Sigmoid colon (tissue), 7 donors: Measurements from ENCODE around the gene CA9. TPM values are rescaled to one million over a fixed set of nuclear protein-coding genes. Genes with fewer than 3 reads are reported as not detected.

Experiments
- DNase-seq: peaks from one replicate; pipeline ENCODE4 v3.0.0-alpha.2; 2019
- H3K27ac ChIP-seq, 4 donors: fragments of 200-600 bp; sonication (generic); one replicate each; pipeline ENCODE4 v1.5.1; 2016 to 2019; ENCODE audit warnings: mild to moderate bottlenecking in 1 of 4
- H3K27me3 ChIP-seq, 3 donors: fragments of 200-600 bp; sonication (generic); one replicate each; pipeline ENCODE4 v1.5.1; 2019; ENCODE audit warnings: mild to moderate bottlenecking in 1 of 3
- H3K36me3 ChIP-seq, 4 donors: fragments of 200-600 bp; sonication (generic); one replicate each; pipeline ENCODE4 v1.5.1; 2016 to 2019
- H3K4me1 ChIP-seq, 4 donors: fragments of 200-600 bp; sonication (generic); one replicate each; pipeline ENCODE4 v1.5.1; 2017 to 2019
- H3K4me3 ChIP-seq, 4 donors: fragments of 200-600 bp; sonication (generic); one replicate each; pipeline ENCODE4 v1.5.1; 2017 to 2019; ENCODE audit warnings: mild to moderate bottlenecking in 2 of 4, moderate library complexity in 1 of 4
- H3K9me3 ChIP-seq, 4 donors: fragments of 200-600 bp in 3 of 4; sonication (generic) in 3 of 4; one replicate each; pipeline versions ENCODE4 v1.5.1 to v1.6.1; 2013 to 2019
- CTCF ChIP-seq, 4 experiments: fragments of 450-650 bp in 3 of 4; fragments of 200-600 bp in 1 of 4; IDR thresholded peaks; one replicate each; pipeline ENCODE4 v1.5.1; 2016 to 2019; ENCODE audit warnings: antibody characterized with exemption in 4 of 4, mild to moderate bottlenecking in 3 of 4, moderate library complexity in 2 of 4
- EP300 ChIP-seq, 4 donors: sonication (generic); formaldehyde crosslinking; IDR thresholded peaks; one replicate each; pipeline ENCODE4 v1.6.1; 2017; ENCODE audit warnings: antibody characterized with exemption in 4 of 4
- POLR2A ChIP-seq, 2 donors: fragments of 450-650 bp; IDR thresholded peaks; one replicate each; pipeline ENCODE4 v1.6.1; 2016; ENCODE audit warnings: antibody characterized with exemption in 2 of 2, mild to moderate bottlenecking in 2 of 2, moderate library complexity in 2 of 2
- POLR2AphosphoS5 ChIP-seq, 4 donors: sonication (generic); formaldehyde crosslinking; IDR thresholded peaks; one replicate each; pipeline ENCODE4 v1.6.1; 2017; ENCODE audit warnings: antibody characterized with exemption in 4 of 4
- WGBS, 2 donors: extraction: QIAGEN DNeasy Blood & Tissue Kit; methylation state at CpG; one replicate each; pipeline ENCODE4 v1.1.7; 2013; 5-methylcytosine and 5-hydroxymethylcytosine counted together
- intact Hi-C: fragments of 100-400 bp; cut with DNase I; formaldehyde crosslinking; loops from one replicate; pipeline ENCODE4 v1.15.1; 2023
- polyA plus RNA-seq, 3 donors: library from polyadenylated mRNA; stranded (reverse); fragments of 200-250 nt; gene quantifications; one replicate each; pipeline ENCODE4 v1.2.3, GENCODE V29; 2013
- total RNA-seq, 4 donors: library from RNA; depleted of rRNA; stranded (reverse); fragments of >200 nt; gene quantifications; one replicate each; pipeline ENCODE4 v1.1.0, GENCODE V29; 2016
- donor health status: healthy with polysubstance abuse.
- donor health status: Bipolar disorder and iron deficiency.
- donor health status: healthy.

CA9 gene
- total and polyA plus RNA-seq, 7 donors: 0.33 to 1.7 (median 0.71) TPM; not detected in 4

GRCh38 chr9:35661756-35662350 lies 11.9 kb upstream of the CA9 start:
- peak overlapping the region; percentile 97 to 98 (median 98) for H3K27ac ChIP-seq
- DNase-seq: no peak
- H3K4me1 ChIP-seq: peaks cover 0 to 71% (median 63%) of the 10 kb centered on the region in 4 donors
- H3K9me3 ChIP-seq: no peaks in the 10 kb centered on the region
- no peak for TF ChIP-seq EP300 (IDR thresholded peaks at IDR 0.05)
- TF ChIP-seq CTCF (IDR thresholded peaks at IDR 0.05): no peak
- peak in 1 of 4 donors; percentile 20 for TF ChIP-seq POLR2AphosphoS5 (IDR thresholded peaks at IDR 0.05)
- no peak for TF ChIP-seq POLR2A (IDR thresholded peaks at IDR 0.05)
- intact Hi-C loops: no loop called here
- H3K27me3 ChIP-seq: no peaks in the 10 kb centered on the region
- H3K4me3 ChIP-seq: no peak overlapping the region
- H3K36me3 ChIP-seq: peaks cover 0 to 13% (median 10%) of the 10 kb centered on the region in 4 donors
- whole genome bisulfite sequencing, 2 donors: 65% methylated on average over 3 of the region's 3 CpGs

- no peaks in the 10 kb centered on the region for H3K27me3 ChIP-seq
- TF ChIP-seq CTCF (IDR thresholded peaks at IDR 0.05): no peak
- no peak for TF ChIP-seq POLR2A (IDR thresholded peaks at IDR 0.05)
- TF ChIP-seq EP300 (IDR thresholded peaks at IDR 0.05): no peak
- peak in 2 of 4 donors; percentile 23 to 24 for TF ChIP-seq POLR2AphosphoS5 (IDR thresholded peaks at IDR 0.05)
- 87 to 93% methylated on average over 7 of the region's 7 CpGs for WGBS, 2 donors
- H3K9me3 ChIP-seq: no peaks in the 10 kb centered on the region
- peaks cover 0 to 13% (median 10%) of the 10 kb centered on the region in 4 donors for H3K36me3 ChIP-seq
- H3K4me1 ChIP-seq: peaks cover 0 to 65% (median 57%) of the 10 kb centered on the region in 4 donors
- intact Hi-C loops: no loop called here
- no peak for DNase-seq
- peak overlapping the region; percentile 97 to 98 (median 98) for H3K27ac ChIP-seq
- no peak overlapping the region for H3K4me3 ChIP-seq
These were observed 11.3 kb upstream of the CA9 start for GRCh38 chr9:35662437-35662836.

DNA sequence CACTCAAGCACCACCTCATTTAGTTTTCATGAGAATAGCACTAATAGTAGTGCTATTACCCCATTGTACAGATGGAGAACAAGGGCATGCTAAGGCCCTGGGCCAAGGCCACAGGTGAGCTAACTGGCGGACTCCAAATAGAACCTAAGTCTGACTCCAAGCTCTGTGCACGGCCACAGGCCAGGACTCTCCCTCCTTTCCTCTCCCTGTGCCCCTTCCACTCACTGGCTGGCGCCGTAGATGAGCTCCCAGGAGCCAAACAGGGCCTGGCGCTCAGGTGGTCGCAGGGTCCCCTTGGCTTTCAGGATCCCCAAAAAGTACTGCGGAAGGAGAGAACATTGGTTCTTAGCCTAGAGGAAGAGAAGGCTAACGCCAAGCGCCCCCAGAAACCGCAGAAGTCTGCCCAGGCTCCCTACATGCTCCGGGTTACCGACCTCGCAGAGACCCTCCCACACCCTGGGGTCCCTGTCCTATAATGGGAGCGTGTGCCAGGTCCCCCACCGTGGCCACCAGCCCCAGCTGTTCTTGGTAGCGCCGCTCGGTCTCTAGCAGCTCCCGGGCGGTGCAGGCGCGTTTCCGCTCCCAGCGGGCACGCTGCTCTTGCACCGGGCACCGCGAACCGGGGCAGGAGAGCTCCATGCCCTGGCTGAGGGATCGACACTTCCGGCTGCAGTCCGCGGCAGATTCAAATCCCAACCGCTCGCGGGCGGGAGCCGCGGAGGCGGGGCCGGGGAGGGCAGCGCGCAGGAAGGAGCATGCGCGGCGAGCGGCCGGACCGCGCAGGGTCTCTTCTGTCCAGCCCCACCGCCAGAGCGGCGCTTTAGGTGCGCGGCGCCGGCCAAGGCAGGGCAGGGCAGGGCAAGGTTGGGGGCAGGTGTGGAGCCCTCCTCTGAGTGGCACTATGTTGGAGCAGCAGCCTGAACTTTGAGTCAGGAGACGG lies 8.9 kb upstream of the CA9 start, which contains the start of gene ARHGEF39:
Gene ARHGEF39, minus strand, starts transcription at position 665 of the 940 bp plus-strand sequence. Its CDS starts 26 bp downstream, at position 639.
- H3K9me3 ChIP-seq: no peaks in the 10 kb centered on the region
- 3 to 8% methylated on average over 58 of the region's 58 CpGs for WGBS, 2 donors
- TF ChIP-seq EP300 (IDR thresholded peaks at IDR 0.05) (no peak), POLR2A (IDR thresholded peaks at IDR 0.05) (peak in 1 of 2 donors; percentile 48), CTCF (IDR thresholded peaks at IDR 0.05) (no peak), POLR2AphosphoS5 (IDR thresholded peaks at IDR 0.05) (peak; percentile 55 to 70 (median 66))
- peak within 1 kb of the TSS; percentile 27 to 58 (median 48) for H3K4me3 ChIP-seq
- intact Hi-C loops: loop anchor here (1.0 kb wide), 1 partner anchor 24 kb away; the partner anchor contains the start of gene TPM2
- DNase-seq: peak; percentile 90
- H3K36me3 ChIP-seq: peaks cover 0 to 13% (median 10%) of the 10 kb centered on the region in 4 donors
- H3K27ac ChIP-seq: peak within 1 kb of the TSS; percentile 97 to 98 (median 98)
- H3K27me3 ChIP-seq: no peaks in the 10 kb centered on the region
- peaks cover 0 to 52% (median 48%) of the 10 kb centered on the region in 4 donors for H3K4me1 ChIP-seq

- intact Hi-C loops: loop anchor here (1.0 kb wide), 1 partner anchor 24 kb away; the partner anchor contains the start of gene TPM2
- WGBS, 2 donors: 10 to 28% methylated on average over 5 of the region's 5 CpGs
- H3K27me3 ChIP-seq: no peaks in the 10 kb centered on the region
- no peaks in the 10 kb centered on the region for H3K9me3 ChIP-seq
- H3K27ac ChIP-seq: peak overlapping the region; percentile 97 to 98 (median 98)
- H3K4me1 ChIP-seq: peaks cover 0 to 46% (median 42%) of the 10 kb centered on the region in 4 donors
- peak overlapping the region; percentile 27 to 58 (median 48) for H3K4me3 ChIP-seq
- DNase-seq: no peak
- TF ChIP-seq CTCF (IDR thresholded peaks at IDR 0.05): no peak
- TF ChIP-seq EP300 (IDR thresholded peaks at IDR 0.05): no peak
- no peak for TF ChIP-seq POLR2AphosphoS5 (IDR thresholded peaks at IDR 0.05)
- TF ChIP-seq POLR2A (IDR thresholded peaks at IDR 0.05): no peak
- peaks cover 0 to 7% (median 5%) of the 10 kb centered on the region in 4 donors for H3K36me3 ChIP-seq
These were observed 8.3 kb upstream of the CA9 start for GRCh38 chr9:35665471-35665818.
